ENCODE results near the gene ABCC1. TPM values are rescaled to one million over a fixed set of nuclear protein-coding genes. Genes with fewer than 3 reads are reported as not detected.

Gene ABCC1
- total RNA-seq, 1 donor from 2014 or later = 47.9 TPM

DNA sequence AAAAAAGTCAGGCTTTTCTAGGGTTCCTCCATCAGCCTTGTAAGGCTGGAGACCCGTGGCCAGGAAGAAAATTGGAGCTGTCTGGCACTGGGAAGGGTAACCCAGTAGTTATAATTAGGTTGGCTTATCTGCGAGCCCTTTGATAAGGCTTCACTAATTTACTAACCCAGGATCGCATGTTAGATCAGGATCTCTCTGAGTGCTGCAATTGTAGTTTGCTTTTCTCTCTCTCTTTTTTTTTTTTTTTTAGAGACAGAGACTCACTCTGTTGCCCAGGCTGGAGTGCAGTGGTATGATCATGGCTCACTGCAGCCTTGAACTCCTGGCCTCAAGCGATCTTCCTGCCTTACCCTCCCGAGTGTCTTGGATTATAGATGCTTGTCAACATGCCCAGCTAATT, 17.0 kb downstream of the ABCC1 start:
- no peaks in the 10 kb centered on the region for H3K36me3 Mint-ChIP-seq (ENCODE audit: low read depth)

GRCh38 chr16:15966836-15967546, 17.6 kb downstream of the ABCC1 start:
- Mint-ChIP-seq H3K4me3 (ENCODE audit: unreplicated experiment) (no peak overlapping the region), H3K9me3 (ENCODE audit: low read depth) (no peaks in the 10 kb centered on the region), H3K36me3 (ENCODE audit: low read depth) (no peaks in the 10 kb centered on the region), H3K27me3 (ENCODE audit: low read depth) (no peaks in the 10 kb centered on the region), H3K4me1 (ENCODE audit: low read depth) (peaks cover 64% of the 10 kb centered on the region), H3K27ac (ENCODE audit: unreplicated experiment) (peak overlapping the region; percentile 49)
- DNase-seq (ENCODE audit: low spot score) = no peak
- TF ChIP-seq, protein P1, sequence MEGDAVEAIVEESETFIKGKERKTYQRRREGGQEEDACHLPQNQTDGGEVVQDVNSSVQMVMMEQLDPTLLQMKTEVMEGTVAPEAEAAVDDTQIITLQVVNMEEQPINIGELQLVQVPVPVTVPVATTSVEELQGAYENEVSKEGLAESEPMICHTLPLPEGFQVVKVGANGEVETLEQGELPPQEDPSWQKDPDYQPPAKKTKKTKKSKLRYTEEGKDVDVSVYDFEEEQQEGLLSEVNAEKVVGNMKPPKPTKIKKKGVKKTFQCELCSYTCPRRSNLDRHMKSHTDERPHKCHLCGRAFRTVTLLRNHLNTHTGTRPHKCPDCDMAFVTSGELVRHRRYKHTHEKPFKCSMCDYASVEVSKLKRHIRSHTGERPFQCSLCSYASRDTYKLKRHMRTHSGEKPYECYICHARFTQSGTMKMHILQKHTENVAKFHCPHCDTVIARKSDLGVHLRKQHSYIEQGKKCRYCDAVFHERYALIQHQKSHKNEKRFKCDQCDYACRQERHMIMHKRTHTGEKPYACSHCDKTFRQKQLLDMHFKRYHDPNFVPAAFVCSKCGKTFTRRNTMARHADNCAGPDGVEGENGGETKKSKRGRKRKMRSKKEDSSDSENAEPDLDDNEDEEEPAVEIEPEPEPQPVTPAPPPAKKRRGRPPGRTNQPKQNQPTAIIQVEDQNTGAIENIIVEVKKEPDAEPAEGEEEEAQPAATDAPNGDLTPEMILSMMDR (IDR thresholded peaks at IDR 0.05) = no peak

More for the DNA sequence above, 17.0 kb downstream of the ABCC1 start:
- no peak overlapping the region for H3K4me3 Mint-ChIP-seq (ENCODE audit: unreplicated experiment)
- no peak for DNase-seq (ENCODE audit: low spot score)
- TF ChIP-seq, protein P1 (IDR thresholded peaks at IDR 0.05) = no peak
- peak overlapping the region; percentile 49 for H3K27ac Mint-ChIP-seq (ENCODE audit: unreplicated experiment)
- H3K9me3 Mint-ChIP-seq (ENCODE audit: low read depth) = no peaks in the 10 kb centered on the region
- H3K27me3 Mint-ChIP-seq (ENCODE audit: low read depth) = no peaks in the 10 kb centered on the region
- peaks cover 63% of the 10 kb centered on the region for H3K4me1 Mint-ChIP-seq (ENCODE audit: low read depth)

DNA sequence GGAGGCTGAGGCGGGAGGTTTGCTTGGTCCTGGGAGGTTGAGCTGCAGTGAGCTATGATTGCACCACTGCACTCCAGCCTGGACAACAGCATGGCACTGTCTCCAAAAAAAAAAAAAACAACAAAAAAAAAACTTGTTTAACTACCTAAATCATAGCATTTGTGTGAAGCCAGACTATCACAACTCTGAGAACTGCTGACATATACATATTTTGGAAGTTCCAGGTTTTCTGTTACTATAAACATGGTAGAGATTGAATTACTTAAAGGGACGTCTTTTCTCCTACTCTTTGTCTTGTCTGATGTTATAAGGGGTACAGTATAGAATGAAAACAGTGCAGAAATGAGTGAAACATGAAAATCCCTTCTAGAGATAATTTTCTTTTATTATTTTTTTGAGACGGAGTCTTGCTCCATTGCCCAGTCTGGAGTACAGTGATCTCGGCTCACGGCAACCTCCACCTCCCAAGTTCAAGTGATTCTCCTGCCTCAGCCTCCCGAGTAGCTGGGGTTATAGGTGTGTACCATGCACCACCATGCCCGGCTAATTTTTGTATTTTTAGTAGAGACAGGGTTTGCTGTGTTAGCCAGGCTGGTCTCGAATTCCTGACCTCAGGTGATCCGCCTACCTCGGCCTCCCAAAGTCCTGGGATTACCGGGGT, 18.4 kb downstream of the ABCC1 start:
- no peak overlapping the region for H3K27ac Mint-ChIP-seq (ENCODE audit: unreplicated experiment)
- H3K27me3 Mint-ChIP-seq (ENCODE audit: low read depth) = no peaks in the 10 kb centered on the region
- no peak overlapping the region for H3K4me3 Mint-ChIP-seq (ENCODE audit: unreplicated experiment)
- TF ChIP-seq, protein P1 (IDR thresholded peaks at IDR 0.05) = no peak
- H3K36me3 Mint-ChIP-seq (ENCODE audit: low read depth) = peaks cover 3% of the 10 kb centered on the region
- no peak for DNase-seq (ENCODE audit: low spot score)
- peaks cover 63% of the 10 kb centered on the region for H3K4me1 Mint-ChIP-seq (ENCODE audit: low read depth)
- peaks cover 5% of the 10 kb centered on the region for H3K9me3 Mint-ChIP-seq (ENCODE audit: low read depth)

GRCh38 chr16:15970202-15970601, 20.8 kb downstream of the ABCC1 start:
- Mint-ChIP-seq H3K27ac (ENCODE audit: unreplicated experiment) (no peak overlapping the region), H3K36me3 (ENCODE audit: low read depth) (peaks cover 3% of the 10 kb centered on the region), H3K4me3 (ENCODE audit: unreplicated experiment) (no peak overlapping the region), H3K27me3 (ENCODE audit: low read depth) (no peaks in the 10 kb centered on the region), H3K9me3 (ENCODE audit: low read depth) (peaks cover 5% of the 10 kb centered on the region), H3K4me1 (ENCODE audit: low read depth) (peaks cover 61% of the 10 kb centered on the region)
- no peak for DNase-seq (ENCODE audit: low spot score)
- TF ChIP-seq, protein P1 (IDR thresholded peaks at IDR 0.05) = no peak

DNA sequence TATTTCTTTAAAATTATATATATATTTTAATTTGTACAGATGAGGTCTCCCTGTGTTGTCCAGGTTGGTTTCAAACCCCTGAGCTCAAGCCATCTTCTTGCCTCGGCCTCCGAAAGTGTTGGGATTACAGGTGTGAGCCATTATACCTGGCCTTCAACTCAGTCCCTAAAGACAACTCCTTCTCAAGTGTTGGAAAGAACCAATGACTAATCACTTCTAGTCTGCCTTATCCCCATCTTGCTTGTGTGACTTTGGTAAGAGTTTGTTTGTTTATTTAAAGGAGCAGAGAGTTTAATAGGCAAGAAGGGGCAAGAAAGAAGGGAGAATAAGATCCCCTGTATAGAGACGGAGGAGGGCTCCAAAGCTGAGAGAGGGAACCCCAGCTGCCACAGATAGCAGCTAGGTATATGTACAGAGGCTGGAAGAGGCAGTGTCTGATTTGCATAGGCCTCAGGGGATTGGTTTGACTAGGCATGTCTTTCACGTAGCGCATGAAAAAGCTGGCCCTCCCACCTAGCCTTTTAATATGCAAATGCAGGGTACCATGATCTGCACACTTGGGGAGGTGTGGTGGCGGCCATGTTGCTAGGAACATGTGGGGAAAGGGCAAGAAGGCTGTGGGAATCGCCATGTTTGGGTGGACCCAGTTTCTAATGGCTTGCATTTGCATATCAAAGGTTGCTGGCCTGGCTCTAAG, 21.5 kb downstream of the ABCC1 start:
- no peak overlapping the region for H3K4me3 Mint-ChIP-seq (ENCODE audit: unreplicated experiment)

More for the DNA sequence above, 21.5 kb downstream of the ABCC1 start:
- TF ChIP-seq, protein P1 (IDR thresholded peaks at IDR 0.05) = no peak
- H3K36me3 Mint-ChIP-seq (ENCODE audit: low read depth) = peaks cover 3% of the 10 kb centered on the region
- peaks cover 5% of the 10 kb centered on the region for H3K9me3 Mint-ChIP-seq (ENCODE audit: low read depth)
- H3K4me1 Mint-ChIP-seq (ENCODE audit: low read depth) = peaks cover 62% of the 10 kb centered on the region
- H3K27me3 Mint-ChIP-seq (ENCODE audit: low read depth) = no peaks in the 10 kb centered on the region
- H3K27ac Mint-ChIP-seq (ENCODE audit: unreplicated experiment) = peak overlapping the region; percentile 30
- DNase-seq (ENCODE audit: low spot score) = no peak

Data from chondrocyte (in vitro differentiated cells).